HG03159 (cell line): ENCODE data around the gene SPTAN1.
"Not testable (repeated sequence)": the region's sequence is repeated elsewhere in the genome, so short reads cannot be mapped to it uniquely, and the experiment has no call there.

ENCODE experiments used
- ATAC-seq: cut with Tn5 transposase; IDR thresholded peaks from one replicate; pipeline ENCODE4 v1.9.1; 2021; ENCODE audit warnings: mild to moderate bottlenecking, moderate library complexity; ENCODE audit not compliant: unreplicated experiment

The SPTAN1 gene

DNA sequence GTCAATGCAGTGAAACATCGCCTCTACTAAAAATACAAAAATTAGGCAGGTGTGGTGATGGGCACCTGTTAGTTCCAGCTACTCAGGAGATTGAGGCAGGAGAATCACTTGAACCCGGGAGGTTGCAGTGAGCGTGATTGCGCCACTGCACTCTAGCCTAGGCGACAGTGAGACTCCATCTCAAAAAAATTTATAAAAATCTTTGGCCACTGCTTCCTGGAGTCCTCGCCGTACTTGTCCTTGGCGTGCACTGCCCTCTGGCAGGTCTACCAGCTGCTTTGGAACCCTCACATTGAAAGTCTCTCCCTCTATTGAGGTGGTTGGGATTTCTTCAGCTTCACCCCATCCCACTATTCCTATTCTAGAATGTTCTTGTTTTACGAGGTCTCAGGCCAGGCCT is 79.2 kb downstream of the SPTAN1 start:
- no peak for ATAC-seq

DNA sequence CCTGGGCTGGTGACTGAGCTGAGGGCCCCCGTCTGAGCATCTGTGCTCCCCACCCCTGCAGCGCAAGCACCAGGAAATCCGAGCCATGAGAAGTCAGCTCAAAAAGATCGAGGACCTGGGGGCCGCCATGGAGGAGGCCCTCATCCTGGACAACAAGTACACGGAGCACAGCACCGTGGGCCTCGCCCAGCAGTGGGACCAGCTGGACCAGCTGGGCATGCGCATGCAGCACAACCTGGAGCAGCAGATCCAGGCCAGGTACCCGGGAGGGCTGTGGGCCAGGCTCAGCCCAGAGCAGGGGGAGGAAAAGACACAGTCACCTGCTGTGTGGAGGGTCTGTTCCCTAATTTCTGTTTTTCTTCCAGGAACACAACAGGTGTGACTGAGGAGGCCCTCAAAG is 79.7 kb downstream of the SPTAN1 start:
- no peak for ATAC-seq

DNA sequence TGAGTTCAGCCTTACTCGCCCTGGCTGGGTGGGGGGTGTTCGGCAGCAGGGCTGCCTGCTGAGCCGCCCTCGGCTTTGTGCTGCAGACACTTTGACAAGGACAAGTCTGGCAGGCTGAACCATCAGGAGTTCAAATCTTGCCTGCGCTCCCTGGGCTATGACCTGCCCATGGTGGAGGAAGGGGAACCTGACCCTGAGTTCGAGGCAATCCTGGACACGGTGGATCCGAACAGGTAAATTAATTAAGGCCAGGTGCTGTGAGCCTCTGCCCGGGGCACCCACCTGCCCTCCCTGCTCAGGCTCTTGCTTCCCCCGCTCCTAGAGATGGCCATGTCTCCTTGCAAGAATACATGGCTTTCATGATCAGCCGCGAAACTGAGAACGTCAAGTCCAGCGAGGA is 80.1 kb downstream of the SPTAN1 start:
- no peak for ATAC-seq

DNA sequence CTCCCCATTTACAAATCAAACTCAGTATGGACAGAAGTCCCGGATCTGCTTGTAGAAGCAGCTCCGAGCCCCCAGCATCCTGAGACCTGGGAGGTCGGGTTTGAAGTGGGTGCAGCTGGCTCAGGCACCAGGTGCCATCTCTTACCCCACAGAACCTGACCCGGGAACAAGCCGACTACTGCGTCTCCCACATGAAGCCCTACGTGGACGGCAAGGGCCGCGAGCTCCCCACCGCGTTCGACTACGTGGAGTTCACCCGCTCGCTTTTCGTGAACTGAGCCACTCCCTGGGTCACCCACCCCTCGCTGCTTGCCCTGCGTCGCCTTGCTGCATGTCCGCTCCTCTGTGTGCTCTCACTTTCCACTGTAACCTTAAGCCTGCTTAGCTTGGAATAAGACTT is 80.7 kb downstream of the SPTAN1 start:
- ATAC-seq: no peak

DNA sequence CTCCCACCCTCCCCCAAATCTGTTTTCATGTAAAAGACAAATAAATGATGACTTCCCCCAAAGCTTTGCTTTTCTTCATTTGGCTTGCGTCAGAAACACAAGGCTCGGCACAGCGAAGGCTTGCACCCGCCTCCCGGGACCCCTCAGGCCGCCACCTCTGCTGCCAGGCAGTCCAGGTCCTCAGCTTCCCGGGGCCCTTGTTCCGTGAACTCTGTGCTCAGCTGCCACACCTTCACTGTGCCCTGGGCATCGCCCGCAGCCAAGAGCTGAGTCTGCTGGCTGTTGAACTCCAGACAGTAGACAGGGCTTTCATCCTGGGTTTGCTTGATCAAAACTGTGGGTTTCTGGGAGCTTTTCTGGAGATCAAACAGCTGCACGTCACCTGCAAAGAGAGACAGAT is 81.2 kb downstream of the SPTAN1 start:
- no peak for ATAC-seq

DNA sequence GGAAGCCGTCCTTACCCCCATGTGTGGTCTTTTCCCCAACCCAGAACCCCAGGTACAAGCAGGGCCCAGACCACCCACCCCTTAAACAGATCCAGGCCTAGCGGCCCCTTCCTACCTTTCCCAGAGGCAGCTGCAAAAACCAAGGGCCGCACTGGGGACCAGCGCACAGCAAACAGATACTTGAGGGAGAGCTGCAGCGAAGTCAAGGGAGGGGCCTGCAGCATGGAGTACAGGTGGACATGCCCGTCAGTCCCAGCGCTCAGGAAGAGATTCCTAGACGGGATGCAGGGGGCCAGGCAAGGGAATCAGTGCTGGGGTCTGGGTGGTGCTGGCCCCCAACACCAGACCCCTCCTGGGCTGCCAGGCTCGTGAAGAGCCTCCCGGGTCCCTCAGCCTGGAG is 81.7 kb downstream of the SPTAN1 start:
- ATAC-seq: no peak

DNA sequence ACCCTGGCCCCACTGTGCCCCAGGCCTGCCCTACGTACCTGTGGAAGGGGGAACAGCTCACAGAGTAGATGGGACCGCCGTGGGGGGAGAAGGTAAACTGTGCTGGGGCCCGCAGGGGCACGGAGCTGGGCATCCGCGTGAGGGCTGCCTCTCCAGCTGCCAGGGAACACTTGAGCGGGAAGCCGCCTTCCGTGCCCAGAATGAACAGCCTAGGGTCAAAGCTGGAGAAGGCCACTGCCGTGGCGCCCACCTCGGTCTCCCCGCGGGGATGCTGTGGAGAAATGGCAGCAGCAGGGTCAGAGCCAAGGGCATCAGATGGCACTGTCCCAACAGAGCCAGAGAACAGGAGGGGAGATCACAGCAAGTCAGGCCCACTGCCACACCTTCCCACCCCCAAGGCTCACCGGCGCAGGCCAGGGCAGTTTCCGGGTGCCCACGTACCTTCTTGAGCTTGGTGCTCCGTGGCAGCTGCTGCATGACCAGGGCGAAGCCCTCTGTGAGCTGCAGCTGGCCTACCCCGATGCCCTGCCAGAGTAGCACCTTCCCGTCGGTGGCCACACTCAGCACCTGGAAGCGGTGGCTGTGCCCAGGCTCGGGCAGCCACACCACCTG is 82.4 kb downstream of the SPTAN1 start:
- ATAC-seq: no peak

DNA sequence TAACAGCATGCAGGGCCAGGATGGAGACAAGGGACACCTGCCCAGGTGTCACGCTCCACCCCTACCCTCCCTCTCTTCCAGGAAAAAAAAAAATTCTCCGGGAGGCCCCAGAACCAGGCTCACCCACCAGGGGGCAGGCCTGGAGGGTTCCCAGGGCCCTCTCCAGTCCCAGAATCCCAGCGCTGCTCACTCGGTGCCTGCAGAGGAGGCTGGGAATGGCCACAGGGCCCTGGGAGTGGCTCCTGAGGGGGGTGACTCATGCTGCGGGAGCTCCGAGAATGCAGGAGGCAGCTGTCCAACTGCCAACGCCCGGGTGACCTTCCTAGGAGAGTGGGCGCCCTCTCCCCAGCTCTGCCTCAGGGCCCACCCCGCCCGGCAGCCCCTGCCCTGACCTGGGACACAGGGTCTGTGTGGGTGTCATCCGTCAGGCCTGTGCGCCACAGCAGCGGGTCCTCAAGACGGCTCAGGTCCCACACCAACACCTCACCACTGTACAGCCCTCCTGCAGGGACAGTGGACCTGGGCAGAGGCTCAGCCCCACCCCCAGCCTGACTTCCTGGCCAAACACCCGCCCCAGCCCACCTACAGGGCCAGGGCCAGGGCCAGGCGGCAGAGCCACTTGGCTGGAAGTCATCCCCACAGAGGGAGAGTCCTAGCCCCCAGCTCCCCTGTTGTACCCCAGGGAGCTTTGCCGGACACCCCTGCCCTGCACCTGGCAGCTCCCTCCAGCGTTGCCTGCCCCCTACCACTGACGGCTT is 83.1 kb downstream of the SPTAN1 start:
- ATAC-seq: no peak

DNA sequence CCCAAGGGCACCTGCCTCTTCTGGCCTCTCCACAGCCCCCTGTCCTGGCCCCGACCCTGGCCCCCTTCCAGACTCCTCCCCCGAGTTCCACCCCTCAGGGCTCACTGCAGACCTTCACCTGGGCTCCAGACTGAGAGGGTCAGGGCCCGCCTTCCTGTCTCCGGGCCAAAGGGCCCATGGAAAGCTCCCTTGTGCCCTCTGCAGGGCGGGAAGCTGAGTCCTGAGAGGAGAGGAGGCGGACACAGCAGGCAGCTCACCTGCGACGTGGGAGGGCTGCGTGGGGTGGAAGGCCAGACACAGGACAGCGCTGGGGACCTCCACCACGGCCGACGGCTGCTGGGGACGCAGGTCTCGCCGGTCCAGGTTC is 83.6 kb downstream of the SPTAN1 start:
- no peak for ATAC-seq

DNA sequence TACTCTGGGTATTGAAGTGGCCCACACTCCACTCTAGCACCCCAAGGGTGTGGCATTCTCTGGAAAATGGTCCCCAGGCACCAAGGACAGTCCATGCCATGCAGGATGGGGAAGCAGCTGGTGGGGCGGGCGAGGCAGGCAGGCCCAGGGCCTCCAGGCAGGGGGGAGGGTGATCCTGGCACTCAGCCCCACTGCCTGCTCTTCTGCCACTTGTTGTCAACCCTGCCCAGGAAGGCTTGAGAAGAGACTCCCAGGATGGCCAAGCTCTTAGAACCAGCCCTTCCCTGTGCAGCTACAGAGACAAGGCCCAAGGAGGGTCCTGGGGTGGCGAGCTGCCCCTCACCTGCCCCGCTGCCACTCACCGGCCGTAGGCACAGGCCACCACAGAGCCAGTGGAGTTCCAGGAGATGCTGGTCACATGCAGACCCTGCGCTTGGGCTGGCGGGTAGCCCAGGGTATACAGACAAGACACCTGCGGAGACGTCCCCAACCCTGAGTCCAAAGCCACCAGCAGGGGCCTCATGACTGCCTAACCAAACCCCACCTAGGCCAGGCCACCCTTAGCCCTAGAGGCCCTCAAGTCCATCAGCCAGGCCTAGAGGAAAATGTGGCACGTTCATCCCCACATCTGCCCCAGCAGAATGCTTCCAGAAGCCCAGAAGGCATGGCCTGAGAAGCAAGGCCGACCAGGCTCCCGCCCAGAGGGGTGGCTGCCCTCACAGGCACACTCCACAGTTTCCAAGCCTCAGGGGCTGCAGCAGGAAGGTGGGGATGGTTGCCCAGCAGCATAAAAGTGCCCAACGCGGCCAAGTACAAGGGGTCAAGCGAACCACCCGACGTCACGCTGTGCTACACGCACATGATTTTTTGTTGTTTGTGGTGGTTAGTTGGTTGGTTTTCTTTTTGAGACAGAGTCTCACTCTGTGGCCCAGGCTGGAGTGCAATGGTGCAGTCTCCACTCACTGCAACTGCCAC is 84.5 kb downstream of the SPTAN1 start:
- no peak for ATAC-seq

DNA sequence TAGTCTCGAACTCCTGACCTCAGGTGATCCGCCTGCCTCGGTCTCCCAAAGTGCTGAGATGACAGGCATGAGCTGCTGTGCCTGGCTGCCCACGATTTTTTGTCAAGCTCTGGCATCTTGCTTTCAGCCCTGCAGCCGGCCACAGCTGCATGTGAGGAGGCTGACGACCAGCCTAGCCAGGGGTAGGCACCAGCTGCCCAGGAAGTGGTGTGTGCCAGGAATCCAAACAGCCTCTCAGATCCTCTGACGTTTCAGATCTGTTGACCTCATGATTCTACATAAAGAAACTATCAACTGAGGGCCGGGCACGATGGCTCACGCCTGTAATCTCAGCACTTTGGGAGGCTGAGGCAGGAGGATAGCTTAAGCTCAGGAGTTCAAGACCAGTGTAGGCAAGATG is 85.3 kb downstream of the SPTAN1 start:
- ATAC-seq: no peak

DNA sequence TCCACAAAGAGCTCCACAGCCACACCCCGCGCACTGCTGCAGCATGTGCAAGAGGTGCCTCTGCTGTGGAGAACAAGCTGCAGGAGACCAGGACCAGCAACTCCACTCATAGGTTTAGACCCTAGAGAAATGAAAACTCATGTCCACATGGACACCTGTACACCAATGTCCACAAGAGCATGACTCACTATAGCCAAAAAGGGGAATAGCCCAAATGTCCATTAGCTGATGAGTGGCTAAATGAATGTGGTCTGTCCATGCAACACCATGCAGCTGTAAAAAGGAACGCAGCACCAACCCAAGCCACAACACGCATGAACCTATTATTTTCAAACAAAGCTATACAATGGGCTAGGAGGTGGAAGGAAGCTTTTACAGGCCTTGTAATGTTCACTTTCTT is 86.2 kb downstream of the SPTAN1 start:
- no peak for ATAC-seq

DNA sequence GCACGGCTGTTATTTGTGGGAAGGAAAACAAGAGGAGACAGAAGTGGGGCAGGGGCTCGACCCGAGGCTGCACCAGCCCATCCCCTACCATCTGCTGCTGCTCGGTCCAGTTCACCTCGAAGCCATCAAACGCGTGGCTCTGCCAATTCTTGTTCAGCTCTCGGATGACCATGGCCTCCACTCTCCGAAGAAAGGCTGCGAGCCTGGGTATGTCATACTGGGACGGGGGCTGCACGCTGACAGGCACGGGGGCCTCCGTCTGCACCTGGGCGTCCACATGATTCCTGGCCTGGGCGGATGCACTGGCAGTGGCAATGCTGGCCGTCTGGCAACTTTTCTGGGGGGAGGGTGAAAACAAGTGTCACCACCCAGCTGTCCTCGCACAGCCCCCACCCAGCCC is 88.2 kb downstream of the SPTAN1 start:
- no peak for ATAC-seq

DNA sequence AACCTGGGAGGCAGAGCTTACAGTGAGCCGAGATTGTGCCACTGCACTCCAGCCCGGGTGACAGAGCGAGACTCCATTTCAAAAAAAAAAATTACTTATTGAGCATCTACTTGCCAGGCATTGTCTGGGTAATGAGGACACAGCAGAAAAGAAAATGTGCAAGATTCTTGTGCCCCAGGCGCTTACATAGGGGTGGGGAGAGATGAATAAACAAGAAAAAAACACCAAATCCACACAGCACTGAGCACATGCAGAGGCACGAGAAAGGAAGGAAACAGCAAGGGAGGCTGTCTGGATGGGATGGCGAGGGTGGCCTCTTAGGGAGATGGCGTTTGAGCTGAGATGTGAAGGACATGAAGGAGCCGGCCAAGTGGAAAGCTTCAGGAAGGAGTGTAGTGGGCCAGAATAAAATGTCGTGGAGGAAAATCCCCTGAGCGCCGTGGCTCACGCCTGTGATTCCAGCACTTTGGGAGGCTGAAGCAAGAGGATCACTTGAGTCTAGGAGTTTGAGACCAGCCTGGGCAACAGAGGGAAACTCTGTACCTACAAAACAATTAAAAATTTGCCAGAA is 90.4 kb downstream of the SPTAN1 start:
- no peak for ATAC-seq

DNA sequence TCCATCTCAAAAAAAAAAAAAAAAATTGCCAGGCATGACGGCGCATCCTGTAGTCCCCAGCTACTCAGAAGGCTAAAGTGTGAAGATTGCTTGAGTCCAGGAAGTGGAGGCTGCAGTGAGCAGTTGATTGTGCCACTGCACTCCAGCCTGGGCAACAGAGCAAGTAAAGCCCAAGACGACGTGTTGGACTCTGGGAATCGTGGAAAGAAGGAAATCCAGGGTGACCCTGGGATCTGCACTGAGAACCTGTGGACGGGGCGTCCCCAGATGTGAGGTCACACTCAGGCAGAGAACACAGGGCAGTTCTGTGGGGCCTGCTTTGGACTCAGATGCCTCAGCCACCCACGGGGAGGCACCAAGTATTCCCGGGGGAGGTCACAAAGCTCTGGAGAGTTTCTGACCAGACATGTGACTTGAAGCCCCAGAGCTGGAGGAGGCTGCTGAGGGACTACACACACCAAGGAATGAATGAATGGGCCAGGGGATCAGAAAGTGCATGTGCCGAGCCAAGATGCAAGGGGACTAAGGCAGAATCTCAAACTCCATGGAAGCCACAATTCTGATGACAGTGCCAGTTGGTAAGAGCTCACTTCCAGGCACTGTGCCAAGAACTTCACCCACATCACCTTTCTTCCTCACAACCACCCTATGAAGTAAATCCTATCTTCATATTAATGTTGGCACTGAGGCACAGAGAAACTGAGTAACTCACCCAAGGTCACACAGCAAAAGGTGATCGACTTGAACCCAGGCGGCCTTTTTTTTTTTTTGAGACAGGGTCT is 91.3 kb downstream of the SPTAN1 start:
- no peak for ATAC-seq

DNA sequence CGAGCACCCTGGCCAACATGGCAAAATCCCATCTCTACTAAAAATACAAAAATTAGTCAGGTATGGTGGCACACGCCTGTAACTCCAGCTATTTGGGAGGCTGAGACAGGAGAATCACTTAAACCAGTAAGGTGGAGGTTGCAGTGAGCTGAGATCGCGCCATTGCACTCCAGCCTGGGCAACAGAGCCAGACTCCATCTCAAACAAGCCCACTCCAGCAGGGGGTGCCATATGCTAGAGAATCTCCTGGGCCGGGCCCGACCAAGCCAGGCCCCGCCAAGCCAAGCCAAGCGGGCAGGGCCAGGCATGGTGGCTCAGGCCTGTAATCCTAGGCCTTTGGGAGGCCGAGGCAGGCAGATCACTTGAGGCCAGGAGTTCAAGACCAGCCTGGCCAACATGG is 95.8 kb downstream of the SPTAN1 start:
- not testable (repeated sequence) for ATAC-seq

DNA sequence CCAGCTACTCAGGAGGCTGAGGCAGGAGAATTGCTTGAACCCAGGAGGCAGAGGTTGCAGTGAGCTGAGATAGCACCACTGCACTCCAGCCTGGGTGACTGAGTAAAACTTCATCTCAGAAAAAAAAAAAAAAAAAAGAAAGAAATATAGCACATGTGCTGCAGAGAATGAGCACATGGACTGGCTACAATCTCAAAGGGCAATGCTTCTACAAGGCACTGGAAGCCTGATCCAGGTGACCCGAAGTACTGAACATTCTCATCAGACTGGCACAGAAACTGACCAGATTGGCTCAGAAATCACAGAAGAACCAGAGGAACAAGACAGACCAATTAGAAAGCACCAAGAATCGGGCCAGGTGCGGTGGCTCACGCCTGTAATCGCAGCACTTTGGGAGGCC is 99.4 kb downstream of the SPTAN1 start:
- no peak for ATAC-seq

DNA sequence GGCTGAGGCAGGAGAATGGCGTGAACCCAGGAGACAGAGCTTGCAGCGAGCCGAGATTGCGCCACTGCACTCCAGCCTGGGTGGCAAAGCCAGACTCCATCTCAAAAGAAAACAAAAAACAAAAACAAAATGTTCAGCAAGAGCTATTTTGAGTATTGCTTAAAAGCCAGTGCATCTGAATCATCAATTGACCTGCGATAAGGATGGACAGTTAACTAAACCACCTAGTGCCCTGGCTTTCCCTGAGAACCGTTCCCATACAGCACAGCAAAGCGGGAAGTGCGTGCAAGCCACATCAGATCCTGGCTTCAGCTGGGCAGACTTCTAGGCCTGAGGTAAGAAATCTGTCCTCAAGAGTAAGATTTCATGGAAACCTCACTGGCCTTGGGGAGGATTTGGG is 101.5 kb downstream of the SPTAN1 start:
- ATAC-seq: no peak

DNA sequence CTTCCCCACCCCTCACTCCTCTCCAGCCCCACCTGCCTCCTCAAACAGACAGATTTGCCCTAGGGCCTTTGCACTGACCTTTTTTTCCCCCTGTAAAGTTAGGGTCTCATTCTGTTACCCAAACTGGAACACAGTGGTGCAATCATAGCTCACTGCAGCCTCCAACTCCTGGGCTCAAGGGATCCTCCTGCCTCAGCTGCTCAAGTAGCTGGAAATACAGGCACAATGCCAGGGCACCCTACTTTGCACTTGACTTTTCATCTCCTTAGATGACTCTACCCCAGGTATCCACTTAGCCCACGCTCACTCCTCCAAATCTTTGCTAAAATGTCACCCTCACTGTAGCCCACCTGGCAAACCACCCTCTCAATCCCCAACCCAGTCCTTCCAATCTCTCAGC is 102.1 kb downstream of the SPTAN1 start:
- ATAC-seq: no peak

DNA sequence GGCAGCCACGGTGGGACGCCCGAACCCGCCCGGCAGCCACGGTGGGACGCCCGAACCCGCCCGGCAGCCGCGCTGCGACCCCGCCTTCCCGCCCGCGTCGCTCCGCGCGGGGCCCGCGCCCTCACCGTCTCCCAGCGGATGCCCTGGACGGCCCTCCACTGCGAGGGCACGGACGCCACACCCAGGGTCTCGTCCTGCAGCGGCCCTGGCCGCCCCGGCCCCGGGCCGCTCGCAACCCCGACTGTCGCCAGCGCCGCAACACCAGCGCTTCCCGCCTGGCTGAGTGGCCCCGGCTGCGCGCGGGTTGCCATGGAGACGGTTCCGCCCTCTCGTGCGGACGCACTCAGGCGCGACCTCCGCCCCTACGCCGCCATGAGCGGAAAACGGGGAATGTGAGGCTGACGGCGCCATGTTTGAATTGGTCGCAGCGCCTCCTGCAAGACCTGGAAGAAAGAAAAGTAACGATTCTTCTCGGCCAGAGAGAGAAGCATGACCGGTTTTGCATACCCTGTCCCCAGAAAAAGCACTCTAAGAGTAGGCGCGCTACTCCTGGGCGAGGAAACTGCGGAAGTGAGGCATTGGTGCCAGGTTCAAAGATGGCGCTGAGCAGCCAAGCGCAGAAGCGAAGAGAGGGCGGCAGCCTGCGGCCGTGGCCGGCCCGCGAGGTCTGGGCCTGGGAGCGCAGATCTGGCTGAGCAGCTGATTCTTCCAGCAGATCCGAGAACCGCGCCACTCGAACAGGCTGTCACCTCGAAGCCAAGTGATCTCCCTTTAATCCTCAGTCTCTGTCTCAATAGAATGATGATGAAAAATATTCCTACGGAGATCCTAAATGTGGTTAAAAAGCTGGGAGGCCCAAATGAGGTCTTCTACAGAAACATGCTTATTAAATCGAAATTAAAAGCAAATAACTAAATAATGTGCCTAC is 104.3 kb downstream of the SPTAN1 start, which contains the start of gene DYNC2I2:
DYNC2I2 (minus strand) TSS at position 432 of the 928 bp plus-strand sequence; CDS start at position 311, 121 bp downstream.
- ATAC-seq: peak; percentile 74
